GM18505 (cell line): ENCODE results near the gene CACNB1.

ENCODE experiments used
- ATAC-seq: cut with Tn5 transposase; IDR thresholded peaks from one replicate; pipeline ENCODE4 v1.9.1; 2021; ENCODE audit not compliant: unreplicated experiment
- POLR2A ChIP-seq: IDR thresholded peaks from 4 replicates; pipeline ENCODE4 v1.6.1; 2011; ENCODE audit warnings: borderline replicate concordance; ENCODE audit not compliant: insufficient read depth, insufficient read length; ENCODE audit errors: extremely low read depth

CACNB1 gene

GRCh38 chr17:39222866-39223834, 25.7 kb upstream of the CACNB1 start:
- TF ChIP-seq POLR2A = no peak
- no peak for ATAC-seq

DNA sequence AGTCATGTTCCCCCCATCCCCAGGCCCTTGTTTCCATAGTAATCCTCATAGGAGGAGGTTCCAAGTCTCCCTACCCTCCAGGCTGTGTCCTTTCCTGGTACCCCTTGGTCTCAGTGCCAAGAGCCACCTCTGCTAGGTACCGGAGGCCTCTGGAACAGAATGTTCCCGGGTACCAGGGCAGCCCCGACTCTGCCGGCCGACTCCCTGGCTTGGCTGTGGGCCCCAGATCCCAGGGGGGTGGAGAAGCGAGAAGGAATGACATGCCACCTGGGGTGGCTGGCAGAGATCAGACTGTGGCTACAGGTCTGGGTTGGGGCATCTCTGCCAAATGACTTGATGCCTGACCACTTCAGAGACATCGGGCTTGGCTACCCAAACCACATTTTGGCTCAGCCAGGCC, 24.7 kb upstream of the CACNB1 start:
- TF ChIP-seq POLR2A = no peak
- no peak for ATAC-seq

DNA sequence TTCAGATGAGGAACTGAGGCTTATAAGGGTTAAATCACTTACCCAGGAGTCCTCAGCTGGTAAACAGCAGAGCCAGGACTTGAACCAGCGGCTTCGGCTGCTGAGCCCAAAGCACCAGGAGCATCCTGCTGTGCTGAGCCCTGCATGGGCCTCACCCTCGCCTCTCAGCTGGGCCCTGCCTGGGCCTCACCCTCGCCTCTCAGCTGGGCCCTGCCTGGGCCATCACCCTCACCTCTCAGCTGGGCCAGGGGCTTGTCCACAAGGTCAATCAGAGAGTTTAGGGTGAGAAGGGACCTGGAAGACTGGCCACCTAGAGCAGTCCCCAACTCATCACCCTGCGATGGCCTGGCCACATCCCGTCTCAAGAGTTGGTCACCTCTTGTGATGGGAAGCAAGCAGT, 24.1 kb upstream of the CACNB1 start:
- no peak for TF ChIP-seq POLR2A
- ATAC-seq = no peak

- no peak for ATAC-seq
- TF ChIP-seq POLR2A = no peak
Observed at GRCh38 chr17:39219647-39220154, 22.2 kb upstream of the CACNB1 start.

GRCh38 chr17:39218906-39219305, 21.4 kb upstream of the CACNB1 start:
- ATAC-seq = no peak
- no peak for TF ChIP-seq POLR2A

- no peak for ATAC-seq
- no peak for TF ChIP-seq POLR2A
Observed at GRCh38 chr17:39217734-39218369, 20.4 kb upstream of the CACNB1 start.

GRCh38 chr17:39213852-39214251, 16.4 kb upstream of the CACNB1 start:
- TF ChIP-seq POLR2A = no peak
- no peak for ATAC-seq

DNA sequence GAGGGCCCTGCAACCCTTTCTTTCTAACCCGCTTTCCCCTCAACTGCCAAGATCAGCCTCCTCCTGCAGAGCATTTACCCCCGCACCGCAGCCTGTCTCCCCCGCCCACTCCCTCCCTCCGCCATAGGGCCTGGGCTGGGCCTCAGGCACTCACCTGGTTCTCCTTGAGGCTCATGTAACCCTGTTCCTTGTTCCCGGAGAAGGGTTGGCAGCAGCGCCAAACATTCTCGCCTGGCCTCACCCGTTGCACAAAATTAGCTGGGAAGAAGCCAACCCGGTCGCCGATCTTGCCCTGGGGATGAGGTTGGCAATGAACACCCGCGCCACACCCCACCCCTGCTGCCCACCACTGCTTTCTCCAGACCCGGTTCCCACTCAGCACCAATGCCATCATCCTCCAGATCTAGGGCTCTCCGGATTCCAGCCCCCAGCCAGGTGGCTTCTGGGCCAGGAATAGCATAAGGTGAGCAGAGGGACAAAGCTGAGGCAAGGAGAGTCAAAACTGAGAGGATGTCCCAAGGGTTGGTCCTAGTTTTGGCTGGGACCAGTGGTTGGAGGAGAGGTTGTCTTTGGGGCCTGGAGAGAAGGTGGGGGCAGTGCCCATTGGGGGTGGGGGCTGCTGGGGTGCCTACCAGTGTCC, 15.5 kb upstream of the CACNB1 start:
- no peak for TF ChIP-seq POLR2A
- ATAC-seq = no peak

DNA sequence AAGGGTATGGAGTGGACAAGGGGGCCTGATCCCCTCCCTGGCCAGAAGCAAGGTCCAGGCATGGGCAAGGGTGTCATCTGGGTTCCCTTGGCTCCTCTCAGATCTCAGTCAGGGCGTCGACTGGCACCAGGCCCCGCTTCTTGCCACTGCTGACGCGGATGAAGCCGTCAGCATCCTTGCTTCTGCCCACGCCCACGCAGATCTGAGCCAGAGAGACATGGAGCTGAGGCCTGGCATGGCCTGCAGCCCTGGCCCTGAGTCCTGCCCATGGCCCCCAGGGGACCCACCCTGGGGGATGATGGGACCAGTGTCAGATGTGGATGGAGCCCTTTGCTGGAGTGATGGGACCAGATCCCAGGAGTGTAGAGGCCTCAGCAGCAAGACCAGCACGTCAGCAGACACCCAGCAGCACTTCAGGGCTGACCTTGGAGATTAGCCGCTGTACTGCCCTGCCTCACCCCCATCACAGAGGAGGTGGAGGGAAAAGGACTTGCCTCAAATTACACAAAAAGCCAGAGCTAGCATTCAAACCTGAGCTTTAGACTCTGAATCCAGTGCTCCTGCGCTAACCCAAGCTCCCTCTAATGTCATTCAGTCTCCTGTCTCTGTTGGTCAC, 14.8 kb upstream of the CACNB1 start:
- no peak for ATAC-seq
- no peak for TF ChIP-seq POLR2A

- no peak for ATAC-seq
- TF ChIP-seq POLR2A = no peak
Observed at GRCh38 chr17:39210093-39210434, 12.6 kb upstream of the CACNB1 start.

DNA sequence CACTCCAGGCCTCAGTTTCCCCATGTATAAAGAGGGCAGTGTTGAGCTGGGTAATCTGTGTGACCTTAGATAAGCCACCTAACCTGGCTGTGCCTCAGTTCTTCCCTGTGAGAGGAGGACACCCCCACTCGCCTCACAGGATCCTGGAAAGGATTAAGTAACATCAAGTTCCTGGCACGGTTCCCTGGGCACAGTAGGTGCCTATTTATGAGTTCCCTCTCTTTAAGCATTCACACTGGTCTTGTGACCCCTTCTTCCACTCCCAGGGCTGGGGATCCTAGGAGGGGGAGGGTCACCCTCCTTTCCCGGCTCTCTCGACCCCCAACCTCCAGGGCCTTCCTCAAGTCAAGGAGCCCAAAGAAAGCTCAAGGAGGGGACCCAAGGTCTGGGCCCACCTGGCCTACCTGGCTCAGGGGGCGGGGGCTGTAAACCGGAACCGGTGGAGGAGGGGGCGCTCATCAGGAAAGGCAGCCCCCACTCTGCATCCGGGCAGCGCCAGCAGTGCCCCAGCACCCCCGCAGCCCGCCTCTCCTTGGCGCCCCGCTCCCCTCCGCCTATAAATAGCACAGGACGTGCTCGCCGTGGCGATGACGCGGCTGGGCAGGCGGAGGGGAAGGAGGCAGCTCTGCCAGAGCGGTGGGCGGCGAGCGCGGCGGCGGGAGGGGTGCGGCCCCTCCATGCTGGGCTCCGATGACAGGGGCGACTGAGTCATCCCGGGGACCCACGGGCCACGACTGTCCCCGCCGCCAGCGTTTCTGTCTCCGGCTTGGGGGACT, 12.0 kb upstream of the CACNB1 start:
- no peak for ATAC-seq
- no peak for TF ChIP-seq POLR2A

GRCh38 chr17:39208893-39209292, 11.4 kb upstream of the CACNB1 start:
- TF ChIP-seq POLR2A = no peak
- peak; percentile 44 for ATAC-seq
